ENCODE results near the gene KLHL29.

Gene KLHL29

DNA sequence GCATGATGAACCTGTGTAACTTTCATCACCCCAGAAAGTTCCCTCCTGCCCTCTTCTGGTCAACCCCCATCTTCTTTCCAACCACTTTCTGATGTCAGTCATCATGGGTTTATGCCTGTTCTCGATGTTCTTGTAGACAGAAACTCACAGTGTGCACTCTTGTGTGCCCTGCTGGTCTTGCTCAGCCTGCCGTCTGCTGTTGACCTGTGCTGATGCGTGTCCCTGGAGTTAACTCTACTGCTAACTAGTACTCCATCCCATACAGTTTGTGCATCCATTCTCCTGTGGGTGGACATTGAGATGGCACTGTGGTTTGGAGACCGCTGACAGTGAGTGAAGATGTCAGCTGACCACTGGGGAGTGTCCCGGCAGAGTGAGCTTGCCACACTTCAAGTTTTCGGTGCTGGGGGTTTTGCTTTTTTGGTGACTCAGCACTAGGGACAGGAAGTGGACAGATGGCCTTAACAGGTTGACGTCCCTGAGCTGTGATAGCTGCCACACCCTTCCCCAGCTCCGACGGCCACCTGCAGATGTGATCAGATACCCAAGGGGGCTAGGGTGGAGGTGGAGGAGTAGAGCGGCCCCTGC is 14.8 kb downstream of the KLHL29 start:
- DNase-seq (ENCODE audit: low spot score): no peak

- DNase-seq (ENCODE audit: low spot score): no peak
Observed at GRCh38 chr2:23400703-23401102, 15.7 kb downstream of the KLHL29 start.

DNA sequence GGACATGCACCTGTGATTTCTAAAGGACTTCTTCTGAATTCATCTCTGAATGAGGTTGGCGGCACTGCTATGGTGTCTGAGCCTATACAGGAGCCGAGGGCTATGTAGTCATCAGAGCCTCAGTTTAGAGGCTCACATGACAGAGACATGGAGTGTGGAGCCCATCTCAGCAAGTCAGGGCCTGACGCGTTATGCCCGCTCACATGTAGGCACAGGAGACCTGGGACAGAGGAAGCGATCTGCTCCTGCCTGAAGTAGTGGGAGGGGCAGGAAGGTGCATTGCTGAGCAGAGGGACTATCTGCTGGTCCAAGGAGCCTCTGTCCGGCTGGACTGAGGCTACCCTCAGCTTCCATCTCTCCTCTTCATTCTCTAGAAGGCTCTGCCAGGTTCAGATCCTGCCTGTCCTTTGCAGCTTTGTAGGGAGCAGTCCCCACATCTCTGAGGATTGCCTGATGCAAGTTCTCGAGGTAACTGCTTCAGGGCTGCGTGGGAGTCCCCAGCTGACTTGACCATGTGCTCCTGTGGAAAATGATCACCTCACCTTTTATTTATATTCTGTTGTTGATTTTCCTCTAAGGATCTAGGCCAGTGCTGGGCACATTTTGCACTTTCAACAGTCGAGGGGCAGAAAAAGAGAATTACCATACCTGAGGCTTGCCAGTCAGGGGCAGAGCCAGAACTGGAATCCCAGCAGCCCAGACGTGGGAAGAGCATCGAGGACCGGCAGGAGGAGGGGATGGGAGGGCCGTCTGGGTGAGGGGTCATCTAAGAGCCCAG is 16.6 kb downstream of the KLHL29 start:
- no peak for DNase-seq (ENCODE audit: low spot score)

GRCh38 chr2:23402205-23402740 is 17.3 kb downstream of the KLHL29 start:
- DNase-seq (ENCODE audit: low spot score): no peak

GRCh38 chr2:23404426-23404825 is 19.4 kb downstream of the KLHL29 start:
- peak; percentile 46 for DNase-seq (ENCODE audit: low spot score)

DNA sequence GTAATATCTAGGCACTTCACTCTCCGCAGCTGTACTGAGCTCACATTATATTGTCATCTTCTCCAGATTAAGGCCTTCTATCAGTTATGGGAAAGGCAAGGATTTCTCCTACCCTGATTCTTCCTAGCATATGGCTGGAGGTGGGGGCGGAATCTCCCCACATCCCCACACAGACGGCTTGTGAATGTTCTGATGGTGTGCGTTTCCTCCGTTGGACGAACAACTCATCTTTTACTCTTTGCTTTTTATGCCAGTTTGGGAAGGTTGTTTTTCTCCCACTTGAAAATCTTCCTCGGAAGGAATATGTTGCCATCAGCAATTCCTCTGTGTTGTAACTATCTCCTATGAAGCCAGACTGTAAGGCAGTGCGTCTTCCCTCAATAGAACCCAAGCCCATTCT is 24.3 kb downstream of the KLHL29 start:
- no peak for DNase-seq (ENCODE audit: low spot score)

DNA sequence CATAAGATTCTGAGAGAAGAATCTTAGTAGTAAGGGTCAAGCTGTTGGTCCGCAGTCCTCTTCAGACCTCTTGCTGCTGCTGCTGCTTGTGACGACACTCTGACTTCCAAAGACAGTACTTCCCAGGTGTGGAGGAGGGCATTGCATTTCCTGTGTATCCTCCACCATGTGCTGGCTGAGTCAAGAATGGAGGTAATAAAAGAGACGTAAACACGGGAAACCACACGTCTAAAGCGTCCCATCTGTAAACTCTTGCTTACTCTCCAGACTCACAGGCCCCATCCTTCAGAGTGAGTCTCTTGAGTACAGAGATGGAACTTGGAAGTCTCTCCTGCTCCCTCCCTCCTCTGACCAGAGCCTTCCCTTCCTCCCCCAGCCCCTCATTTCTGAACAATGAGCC is 25.6 kb downstream of the KLHL29 start:
- no peak for DNase-seq (ENCODE audit: low spot score)

GRCh38 chr2:23411752-23412431 is 26.9 kb downstream of the KLHL29 start:
- peak; percentile 85 for DNase-seq (ENCODE audit: low spot score)

- no peak for DNase-seq (ENCODE audit: low spot score)
Observed at GRCh38 chr2:23412556-23413155, 27.7 kb downstream of the KLHL29 start.

- no peak for DNase-seq (ENCODE audit: low spot score)
Observed at GRCh38 chr2:23413641-23414040, 28.7 kb downstream of the KLHL29 start.

DNA sequence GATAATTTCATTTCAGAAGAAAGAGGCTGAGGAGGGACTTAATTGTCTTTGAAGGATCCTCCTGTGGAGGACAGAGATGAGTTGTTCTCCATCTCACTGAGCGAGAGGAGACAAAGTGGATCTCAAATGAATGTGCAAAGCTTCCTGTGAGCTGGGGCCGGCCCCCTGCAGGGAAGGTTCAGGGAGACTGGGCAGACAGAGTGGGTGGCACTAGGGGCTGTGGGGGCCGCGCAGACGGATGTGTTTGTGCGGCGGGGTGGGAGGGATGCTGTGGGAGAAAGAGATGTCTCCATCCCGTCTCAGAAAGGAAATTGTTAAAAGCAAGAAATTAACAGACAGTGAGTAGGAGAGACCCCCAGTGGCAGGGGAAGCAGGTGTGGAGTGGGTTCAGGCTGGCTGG is 29.1 kb downstream of the KLHL29 start:
- DNase-seq (ENCODE audit: low spot score): no peak

DNA sequence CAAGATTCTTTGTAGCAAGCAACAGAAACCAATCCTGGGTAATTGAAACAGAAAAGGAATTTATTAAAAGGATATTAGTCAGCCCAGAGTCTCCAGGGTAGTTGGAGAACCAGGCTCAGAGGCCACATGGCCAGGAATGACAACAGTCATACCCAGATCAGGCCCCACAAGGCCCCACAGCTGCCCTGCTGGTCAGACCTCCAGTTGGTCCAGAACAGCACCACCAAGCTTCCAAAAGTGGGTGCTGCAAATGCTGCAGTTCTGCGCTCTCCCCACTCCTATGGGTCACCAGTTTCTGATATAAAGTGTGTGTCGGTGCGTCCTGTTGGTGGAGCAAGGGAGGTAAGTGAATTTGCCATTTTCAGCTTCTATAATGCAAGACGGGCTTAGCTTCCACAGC is 29.9 kb downstream of the KLHL29 start:
- no peak for DNase-seq (ENCODE audit: low spot score)

DNA sequence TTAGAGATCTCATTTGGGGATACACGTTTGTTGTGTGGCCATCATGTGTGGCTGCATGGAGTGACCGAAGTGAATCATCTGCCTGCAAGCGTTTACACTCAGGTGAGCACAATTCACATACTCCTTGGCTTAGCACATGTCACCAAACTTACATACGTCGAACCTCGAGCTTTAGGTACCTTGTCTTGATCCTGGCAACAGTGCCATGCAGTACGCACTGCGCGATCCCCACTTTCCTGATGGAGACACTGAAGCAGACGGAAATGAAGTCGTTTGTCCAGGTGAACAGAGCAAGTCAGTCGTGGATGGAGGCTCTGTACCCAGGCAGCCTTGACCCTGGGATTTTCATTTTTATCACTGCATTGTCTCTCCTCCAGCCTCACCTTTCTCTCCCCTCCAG is 32.3 kb downstream of the KLHL29 start:
- no peak for DNase-seq (ENCODE audit: low spot score)

DNA sequence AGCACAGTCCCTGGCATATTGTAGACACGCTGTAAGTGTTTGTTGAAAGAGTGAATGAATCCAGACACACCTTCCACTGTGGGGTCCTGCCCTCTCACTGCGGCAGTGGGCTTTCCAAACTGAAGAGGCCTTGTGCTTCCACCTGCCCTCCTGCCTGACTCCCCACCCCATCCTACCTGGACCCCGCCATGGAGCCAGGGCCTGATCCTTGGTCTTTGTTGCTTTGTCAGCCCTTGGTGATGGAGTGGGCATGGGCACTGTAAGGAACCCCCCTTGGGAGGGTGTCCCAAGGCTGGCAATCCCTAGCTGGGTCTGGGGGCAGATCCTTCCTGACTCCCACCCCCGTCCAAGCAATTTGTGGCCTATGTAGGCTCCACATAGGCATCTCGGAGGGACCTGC is 33.1 kb downstream of the KLHL29 start:
- DNase-seq (ENCODE audit: low spot score): no peak

- DNase-seq (ENCODE audit: low spot score): peak; percentile 69
Observed at GRCh38 chr2:23418461-23418911, 33.5 kb downstream of the KLHL29 start.

DNA sequence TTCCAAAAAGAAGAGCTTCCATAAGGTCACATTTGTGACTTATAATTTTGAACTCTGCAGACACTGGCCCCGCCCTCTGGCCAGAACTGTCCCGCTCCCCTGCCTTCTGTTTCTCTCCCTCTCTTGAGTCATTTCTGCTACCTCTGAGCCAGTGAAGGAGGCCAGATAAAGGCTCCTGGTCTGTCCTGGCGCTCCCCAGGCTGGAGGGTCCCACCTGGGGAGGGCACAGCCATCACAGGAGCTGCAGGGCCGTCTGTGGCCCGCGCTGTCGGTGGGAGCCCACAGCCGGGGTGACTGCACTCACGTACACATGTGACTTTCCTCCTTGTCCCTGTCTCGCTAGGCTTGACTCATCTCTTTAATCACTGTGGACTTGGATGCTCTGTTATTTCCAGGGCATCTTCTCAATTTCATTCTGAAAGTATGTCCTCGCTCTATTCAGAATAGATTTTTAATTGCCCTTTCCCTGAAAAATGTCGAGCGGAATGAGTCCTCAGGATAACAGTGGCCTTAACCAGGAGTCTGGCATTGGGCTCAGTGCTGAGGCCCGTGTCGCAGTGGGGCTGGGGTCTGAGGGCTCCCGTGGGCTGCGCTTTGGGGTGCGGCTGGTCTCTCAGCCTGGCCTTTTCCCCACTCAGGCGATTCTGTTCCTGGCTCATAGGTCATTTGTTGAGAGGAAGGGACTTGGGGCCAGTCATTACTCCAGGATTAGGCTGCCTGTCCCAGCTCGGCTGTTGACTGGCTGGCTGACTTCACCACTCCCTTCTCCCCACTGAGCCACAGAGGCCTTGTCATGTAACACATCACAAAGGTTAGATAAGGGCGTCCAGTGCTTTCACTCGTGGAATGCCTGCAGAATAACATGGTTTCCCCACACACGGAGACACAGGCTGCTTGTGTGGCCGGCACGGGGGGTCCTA is 34.5 kb downstream of the KLHL29 start:
- peak; percentile 15 for DNase-seq (ENCODE audit: low spot score)

GRCh38 chr2:23420091-23420839 is 35.3 kb downstream of the KLHL29 start:
- no peak for DNase-seq (ENCODE audit: low spot score)

GRCh38 chr2:23420840-23421476 is 36.0 kb downstream of the KLHL29 start:
- no peak for DNase-seq (ENCODE audit: low spot score)

GRCh38 chr2:23422089-23423061 is 37.4 kb downstream of the KLHL29 start:
- no peak for DNase-seq (ENCODE audit: low spot score)
